ENCODE results near the gene SNX14. TPM values are rescaled to one million over a fixed set of nuclear protein-coding genes. Genes with fewer than 3 reads are reported as not detected.

SNX14 gene
- total and polyA plus RNA-seq, 10 of the 15 experiments (the other 5 are each of a cell fraction or from before 2014, with no cell fraction given) = 34.2 to 122 (median 51.0) TPM

DNA sequence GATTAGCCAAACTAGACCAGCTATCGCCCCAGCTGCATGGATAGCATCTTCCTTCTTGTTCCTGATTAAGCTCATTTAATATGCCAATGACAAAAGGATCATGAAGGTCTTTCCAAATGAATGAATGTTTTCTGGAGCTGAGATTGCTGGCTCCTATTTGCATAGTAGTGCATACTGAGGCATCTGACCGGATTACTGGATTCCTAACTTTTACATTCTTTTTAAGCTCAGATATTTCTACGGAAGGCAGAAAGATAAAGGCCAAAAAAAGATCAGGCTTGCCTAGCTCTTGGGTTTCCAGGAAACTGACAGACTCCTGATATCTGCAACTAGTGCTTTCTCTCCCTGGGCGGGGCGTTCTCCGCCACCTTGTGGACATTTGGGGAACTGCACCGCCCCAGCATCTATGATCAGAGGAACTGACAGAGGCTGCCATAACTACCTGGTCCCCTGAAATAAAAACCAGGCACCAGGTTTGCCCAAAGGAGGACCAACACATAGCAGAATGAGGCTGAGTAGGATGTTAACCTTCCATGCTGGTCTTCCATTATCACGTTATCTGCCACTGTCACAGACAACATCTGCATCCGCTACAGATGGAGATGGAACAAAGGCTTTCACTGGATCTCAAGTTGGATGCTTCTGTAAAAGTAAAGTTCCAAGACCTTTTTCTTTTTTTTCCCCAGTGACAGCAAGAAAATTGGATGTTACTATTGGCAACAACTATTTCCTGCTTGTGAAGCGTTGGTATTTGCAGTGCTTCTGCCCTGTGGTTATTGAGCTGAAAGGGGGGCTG lies 110.6 kb downstream of the SNX14 start (continued):
- TF ChIP-seq SPI1 (IDR thresholded peaks at IDR 0.05; ENCODE audit: borderline replicate concordance, insufficient read depth, low read depth, low read length) (no peak), TCF12 (IDR thresholded peaks at IDR 0.05; ENCODE audit: low read depth, low read length) (no peak), KDM1A (IDR thresholded peaks at IDR 0.05; ENCODE audit: borderline replicate concordance) (no peak), NFYB (IDR thresholded peaks at IDR 0.05; ENCODE audit: insufficient read depth, low read depth, low read length) (no peak), MTA3 (IDR thresholded peaks at IDR 0.05; ENCODE audit: borderline replicate concordance, low read length) (no peak), ZNF217 (IDR thresholded peaks at IDR 0.05) (no peak), NR2C1 (IDR thresholded peaks at IDR 0.05) (no peak)

GRCh38 chr6:85482206-85482904 lies 111.3 kb downstream of the SNX14 start:
- in situ Hi-C loops (cut with MboI) = loop anchor here (5.0 kb wide), 1 partner anchor 130 kb away; no protein-coding TSS in a partner anchor
- H3K27ac ChIP-seq (ENCODE audit: control insufficient read depth, insufficient read depth) = no peak overlapping the region
- no peaks in the 10 kb centered on the region for H3K4me1 ChIP-seq (ENCODE audit: control insufficient read depth, insufficient read depth, low read length)
- H3K4me3 ChIP-seq = no peak overlapping the region
- TF ChIP-seq ATF2 (IDR thresholded peaks at IDR 0.05; ENCODE audit: low read length) = no peak
- 0 out of 2 replicates have a peak, but pooled peaks have one; percentile 10 for TF ChIP-seq IKZF1 (conservative IDR thresholded peaks at IDR 0.05)
- no peaks in the 10 kb centered on the region for H3K27me3 ChIP-seq (replicated peaks in 1 of 2; ENCODE audit: control insufficient read depth in 2 of 2, insufficient read depth in 2 of 2, low read length in 1 of 2)
- no peak overlapping the region for H3K9ac ChIP-seq (ENCODE audit: control insufficient read depth, insufficient read depth, low read length)
- no peak overlapping the region for H3K4me2 ChIP-seq (ENCODE audit: control insufficient read depth, insufficient read depth)
- ATAC-seq (no peak; the same call in 2 of the 3 replicates), DNase-seq (ENCODE audit: low read depth, low spot score) (no peak), FAIRE-seq (no peak)
- ChIA-PET RAD21 (ENCODE audit: unreplicated experiment) (interaction anchor here (0.6 to 4.9 kb wide), 34 partner anchors 9 to 196 kb away, joined by 3 to 113 read pairs (median 4); partner anchors contain the start of gene NT5E), CTCF (interaction anchor here (0.5 to 12.1 kb wide), 50 partner anchors 9 to 383 kb away, joined by 3 to 217 read pairs (median 7); partner anchors contain the start of gene NT5E), POLR2A (interaction anchor here (0.8 to 1.6 kb wide), 4 partner anchors 10 to 33 kb away, joined by 3 to 5 read pairs (median 4); no protein-coding TSS in a partner anchor), SMC1A (ENCODE audit: uncharacterized antibody, unreplicated experiment) (interaction anchor here (0.6 to 11.6 kb wide), 53 partner anchors 7 to 1920 kb away, joined by 3 to 162 read pairs (median 5); partner anchors contain the start of gene NT5E)
- no TSS peak for BruUV-seq (replicated peaks)
- WGBS (ENCODE audit: insufficient coverage, insufficient replicate concordance, low lambda C conversion rate, missing lambda C conversion rate) = 53% methylated on average over 8 of the region's 8 CpGs
- no peaks in the 10 kb centered on the region for H3K9me3 ChIP-seq (replicated peaks; ENCODE audit: control insufficient read depth, insufficient read depth, low read length)
- intact Hi-C loops (cut with micrococcal nuclease; ENCODE audit: unreplicated experiment) = loop anchor here (2.0 kb wide), 1 partner anchor 32 kb away; the partner anchor contains the start of gene NT5E
- no peaks in the 10 kb centered on the region; a peak in 1 of 4 replicates for H3K36me3 ChIP-seq (ENCODE audit: control insufficient read depth in 2 of 2, insufficient read depth in 2 of 2, low read length in 1 of 2)
- no peaks in the 10 kb centered on the region for H4K20me1 ChIP-seq (ENCODE audit: control insufficient read depth, insufficient read depth)
- peak overlapping the region; percentile 1; the same call in 1 of the 2 replicates for H2AFZ ChIP-seq (ENCODE audit: control insufficient read depth, low read depth, low read length)
- no peaks in the 10 kb centered on the region for H3K79me2 ChIP-seq (ENCODE audit: control insufficient read depth, insufficient read depth, low read length)
